ENCODE measurements around the gene LBHD2. TPM values are rescaled to one million over a fixed set of nuclear protein-coding genes. Genes with fewer than 3 reads are reported as not detected.
A peak's percentile ranks its signal among the peaks of the same experiment; 100 is the strongest.

Gene LBHD2
- total RNA-seq, 1 donor from 2014 or later, result not detected

GRCh38 chr14:103130017-103130764, 46.2 kb downstream of the LBHD2 start:
- no peak for DNase-seq (ENCODE audit: low spot score)

GRCh38 chr14:103130965-103131364, 47.0 kb downstream of the LBHD2 start:
- DNase-seq (ENCODE audit: low spot score), result peak; percentile 67

GRCh38 chr14:103131580-103131979, 47.6 kb downstream of the LBHD2 start:
- DNase-seq (ENCODE audit: low spot score), result no peak

- no peak for DNase-seq (ENCODE audit: low spot score)
These were observed 48.6 kb downstream of the LBHD2 start for GRCh38 chr14:103132381-103133209.

- DNase-seq (ENCODE audit: low spot score), result no peak
These were observed 49.5 kb downstream of the LBHD2 start for GRCh38 chr14:103133210-103134140.

GRCh38 chr14:103134405-103134804, 50.4 kb downstream of the LBHD2 start:
- no peak for DNase-seq (ENCODE audit: low spot score)

- no peak for DNase-seq (ENCODE audit: low spot score)
These were observed 50.9 kb downstream of the LBHD2 start for GRCh38 chr14:103134919-103135318.

GRCh38 chr14:103135333-103136260, 51.6 kb downstream of the LBHD2 start:
- no peak for DNase-seq (ENCODE audit: low spot score)

GRCh38 chr14:103136388-103137271, 52.6 kb downstream of the LBHD2 start:
- peak; percentile 97 for DNase-seq (ENCODE audit: low spot score)

- peak; percentile 79 for DNase-seq (ENCODE audit: low spot score)
These were observed 53.8 kb downstream of the LBHD2 start for GRCh38 chr14:103137689-103138300.

GRCh38 chr14:103138301-103139131, 54.5 kb downstream of the LBHD2 start:
- peak; percentile 48 for DNase-seq (ENCODE audit: low spot score)

GRCh38 chr14:103139132-103140025, 55.4 kb downstream of the LBHD2 start:
- peak; percentile 81 for DNase-seq (ENCODE audit: low spot score)

Other genes starting within 250 kb of the LBHD2 start
- not detected for gene AMN, start 161.5 kb upstream of the LBHD2 start, total RNA-seq (ENCODE audit: insufficient read depth, low replicate concordance)
- 99.7 TPM for gene CDC42BPB, start 26.7 kb upstream of the LBHD2 start, total RNA-seq (ENCODE audit: insufficient read depth, low replicate concordance)
- gene EXOC3L4, start 10.5 kb downstream of the LBHD2 start, total RNA-seq (ENCODE audit: insufficient read depth, low replicate concordance), result 0.72 TPM
- gene TNFAIP2, start 39.3 kb downstream of the LBHD2 start, total RNA-seq (ENCODE audit: insufficient read depth, low replicate concordance), result 92.0 TPM